NK-92 (cell line): ENCODE data around the gene PCNX1.
"Not testable (repeated sequence)": the region's sequence is repeated elsewhere in the genome, so short reads cannot be mapped to it uniquely, and the experiment has no call there.

Source experiments
- DNase-seq: peaks from one replicate; lab custom pipeline; 2025; ENCODE audit not compliant: unreplicated experiment; lab: John Stamatoyannopoulos, UW

Gene PCNX1

DNA sequence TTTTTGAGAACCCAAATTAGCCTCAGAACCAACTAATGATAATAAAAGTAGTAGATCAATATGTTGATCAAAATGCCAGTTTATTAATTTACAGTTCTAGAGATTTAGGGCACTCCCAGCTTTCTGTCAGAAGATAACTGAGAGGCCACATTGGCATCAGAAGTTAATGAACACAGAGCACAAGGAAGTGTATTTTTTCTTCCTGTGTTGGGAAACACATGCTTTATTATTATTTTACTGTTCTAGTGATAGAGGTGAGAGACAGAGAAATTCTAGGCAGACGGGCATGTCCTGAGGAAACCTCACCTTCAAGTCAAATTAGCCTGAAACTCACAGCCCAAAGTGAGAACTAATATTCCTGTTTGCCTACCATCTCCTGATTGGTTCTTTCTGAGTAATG lies 213.7 kb downstream of the PCNX1 start:
- DNase-seq = no peak

- no peak for DNase-seq
These were observed 214.5 kb downstream of the PCNX1 start for GRCh38 chr14:71121711-71122110.

- no peak for DNase-seq
These were observed 215.8 kb downstream of the PCNX1 start for GRCh38 chr14:71122866-71123565.

- no peak for DNase-seq
These were observed 216.4 kb downstream of the PCNX1 start for GRCh38 chr14:71123579-71124135.

DNA sequence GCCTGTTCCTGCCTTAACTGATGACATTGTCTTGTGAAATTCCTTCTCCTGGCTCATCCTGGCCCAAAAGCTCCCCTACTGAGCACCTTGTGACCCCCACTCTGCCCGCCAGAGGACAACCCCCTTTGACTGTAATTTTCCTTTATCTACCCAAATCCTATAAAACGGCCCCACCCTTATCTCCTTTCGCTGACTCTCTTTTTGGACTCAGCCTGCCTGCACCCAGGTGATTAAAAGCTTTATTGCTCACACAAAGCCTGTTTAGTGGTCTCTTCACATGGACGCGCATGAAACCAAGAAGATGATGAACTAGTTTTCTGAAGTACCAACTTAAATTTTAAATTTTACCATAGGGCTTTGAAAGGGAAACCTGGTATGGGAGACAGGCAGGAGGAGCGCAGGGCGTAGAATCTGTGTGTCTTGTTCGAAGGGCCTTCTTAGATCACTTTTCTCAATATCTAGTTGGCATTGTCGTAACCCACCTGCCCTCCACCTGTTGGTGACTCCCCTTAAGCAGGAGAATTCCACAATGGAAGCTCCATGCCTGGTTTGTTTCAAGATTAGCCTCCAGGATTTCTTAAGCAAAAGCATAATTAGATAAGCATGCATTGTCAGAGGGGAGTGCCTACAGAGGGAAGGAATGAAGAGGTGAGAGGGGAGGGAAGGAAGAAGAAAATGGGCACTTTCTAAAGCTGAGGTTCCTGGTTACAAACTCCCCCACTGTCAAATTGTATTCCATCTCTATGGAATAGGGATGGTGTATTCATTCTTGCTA lies 222.6 kb downstream of the PCNX1 start:
- not testable (repeated sequence) for DNase-seq

- DNase-seq = no peak
These were observed 223.4 kb downstream of the PCNX1 start for GRCh38 chr14:71130491-71131179.

- no peak for DNase-seq
These were observed 226.0 kb downstream of the PCNX1 start for GRCh38 chr14:71133296-71133695.

DNA sequence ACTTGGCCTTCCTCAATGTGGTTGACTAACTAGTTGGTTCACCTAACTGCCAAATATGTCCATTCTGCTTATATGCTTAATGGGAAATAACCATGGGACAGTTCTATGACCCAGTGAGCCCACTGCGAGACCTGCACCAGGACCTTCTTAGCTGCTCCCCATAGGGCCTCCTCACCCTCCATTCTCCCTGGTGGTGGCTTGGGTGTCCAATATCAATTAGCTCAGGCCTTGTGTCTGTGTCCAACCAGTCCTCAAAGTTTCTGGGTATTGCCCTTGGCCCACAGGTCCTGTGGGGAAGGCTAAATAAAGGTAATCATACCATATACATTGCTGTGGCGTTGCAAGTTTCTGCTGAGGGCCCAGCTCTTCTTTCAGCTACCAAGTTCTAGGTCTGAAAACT lies 228.2 kb downstream of the PCNX1 start:
- DNase-seq = no peak

- DNase-seq = no peak
These were observed 228.7 kb downstream of the PCNX1 start for GRCh38 chr14:71135911-71136310.

GRCh38 chr14:71136386-71137060 lies 229.3 kb downstream of the PCNX1 start:
- DNase-seq = no peak

DNA sequence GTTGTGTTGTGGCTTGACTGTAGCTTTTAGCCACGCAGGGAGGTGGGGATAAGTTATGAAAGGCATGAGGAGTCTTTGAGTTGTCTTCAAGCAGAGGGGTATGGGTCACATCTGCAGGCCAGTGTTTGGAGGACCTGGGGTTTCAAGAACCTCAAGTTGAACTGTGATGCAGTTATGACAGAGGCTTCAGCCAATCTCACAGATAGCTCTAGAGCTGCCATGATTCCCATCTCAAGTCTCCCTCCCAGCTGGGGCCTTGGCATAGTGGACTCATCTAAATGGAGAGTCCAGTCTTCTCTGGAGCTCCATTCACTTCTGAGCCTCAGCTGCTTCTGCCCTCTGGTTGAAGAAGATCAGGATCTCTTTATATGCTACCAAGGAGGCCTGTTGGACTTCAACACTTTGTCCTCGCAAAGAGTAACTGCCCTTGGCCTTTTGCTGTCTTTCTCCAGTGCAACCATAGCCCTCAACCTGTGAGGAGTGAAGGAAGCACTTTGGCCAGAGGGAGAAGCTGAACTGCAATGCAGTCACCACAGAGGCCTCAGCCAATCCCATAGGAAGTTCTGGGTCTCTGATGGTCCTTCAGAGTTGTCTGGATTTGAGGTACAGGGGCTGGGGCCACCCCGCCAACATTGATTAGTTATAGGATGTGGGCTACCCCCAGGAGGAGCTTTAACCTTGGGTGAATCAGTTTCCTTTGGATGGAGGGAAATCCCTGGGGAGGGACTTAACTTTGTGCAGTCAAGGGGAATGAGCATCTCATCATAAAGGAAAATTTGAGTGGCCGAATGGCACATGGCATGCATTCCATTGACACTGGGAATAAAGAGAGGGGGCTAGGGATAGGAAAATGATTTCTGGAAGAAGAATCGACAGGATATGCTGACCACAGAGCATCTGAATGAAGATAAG lies 230.5 kb downstream of the PCNX1 start:
- DNase-seq = no peak

DNA sequence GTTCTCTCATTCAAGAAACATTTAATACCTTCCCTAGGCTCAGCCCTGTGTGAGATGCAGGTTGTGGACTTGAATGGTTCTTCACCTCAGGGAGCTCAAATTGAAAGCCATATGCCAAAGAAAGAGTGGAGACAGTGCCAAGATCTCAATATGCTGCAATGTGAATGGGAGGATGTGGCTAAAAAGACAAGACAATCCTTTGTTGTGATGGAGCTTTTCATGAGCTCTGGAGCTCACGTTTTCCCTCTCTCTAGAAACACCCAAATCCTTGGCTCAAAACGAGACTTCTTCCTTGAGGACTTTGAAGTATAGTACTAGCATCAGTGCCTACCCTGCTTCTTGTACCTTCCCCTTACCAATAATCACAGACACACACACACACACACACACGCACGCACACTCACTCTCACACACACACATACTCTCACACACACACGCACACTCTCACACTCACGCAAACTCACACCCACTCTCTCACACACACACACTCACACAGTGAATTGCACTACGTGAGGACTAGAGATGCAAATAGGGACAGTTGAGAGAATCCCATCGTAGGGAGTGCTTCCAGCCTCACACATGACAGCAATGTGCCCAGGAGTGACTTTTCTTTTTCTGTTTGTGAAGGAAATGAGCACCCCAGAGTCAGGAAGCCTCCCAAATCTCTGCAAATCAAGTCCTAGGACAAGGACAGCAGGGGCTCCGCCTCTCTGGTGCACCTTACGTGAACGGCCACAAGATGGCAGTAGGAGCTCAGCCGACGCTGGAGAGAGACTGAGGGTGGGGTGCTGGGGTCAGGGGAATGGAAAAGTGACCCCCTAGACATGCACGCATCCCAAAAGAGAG lies 231.4 kb downstream of the PCNX1 start:
- no peak for DNase-seq

DNA sequence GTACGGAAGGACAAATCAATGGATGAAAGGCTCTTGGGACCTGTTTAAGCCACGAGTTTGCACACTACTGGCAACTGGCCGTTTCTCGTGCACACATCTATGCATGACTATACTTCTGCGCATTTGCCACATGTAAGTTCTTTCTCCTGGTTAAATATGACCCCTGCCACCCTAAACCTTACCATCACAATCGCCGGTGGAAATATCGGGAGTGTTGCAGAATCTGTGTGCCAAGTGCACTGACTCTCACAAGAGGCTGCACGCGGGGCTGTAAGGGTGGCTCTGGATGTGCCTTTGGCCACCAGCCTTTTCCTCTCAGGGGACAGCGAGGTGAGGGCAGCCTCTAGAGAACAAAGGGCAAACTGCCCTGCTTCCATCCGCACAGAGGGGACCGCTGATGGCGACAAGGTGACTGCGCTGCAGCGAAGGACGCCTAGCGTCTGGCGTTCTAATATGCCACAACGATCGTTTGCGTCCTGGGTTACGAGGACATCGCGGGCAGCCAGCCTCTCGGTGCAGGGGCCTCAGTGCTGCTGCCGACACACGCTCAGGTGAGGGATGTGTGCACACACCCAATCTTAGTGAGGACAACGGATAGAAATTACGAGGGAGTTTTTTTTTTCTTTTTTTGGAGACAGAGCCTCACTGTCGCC lies 232.2 kb downstream of the PCNX1 start:
- DNase-seq = no peak

DNA sequence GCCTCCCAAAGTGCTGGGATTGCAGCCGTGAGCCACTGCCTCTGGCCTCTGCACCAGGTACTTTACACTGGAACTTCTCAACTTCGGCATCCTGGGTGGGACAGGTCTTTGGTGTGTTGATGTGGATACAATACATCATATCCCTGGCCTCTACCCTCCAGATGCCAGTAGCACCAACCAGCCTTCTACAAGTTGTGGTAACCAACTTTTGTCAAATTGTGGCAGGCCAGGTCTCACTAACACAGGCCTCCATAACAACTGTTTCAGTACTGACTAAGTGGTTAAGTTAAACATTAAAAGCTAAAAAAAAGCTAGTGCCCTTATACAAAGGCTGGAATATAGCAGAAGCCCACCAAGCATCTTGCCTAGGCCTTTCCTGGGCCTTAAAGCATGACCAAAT lies 232.9 kb downstream of the PCNX1 start:
- DNase-seq = no peak

- DNase-seq = no peak
These were observed 234.6 kb downstream of the PCNX1 start for GRCh38 chr14:71141701-71142374.

DNA sequence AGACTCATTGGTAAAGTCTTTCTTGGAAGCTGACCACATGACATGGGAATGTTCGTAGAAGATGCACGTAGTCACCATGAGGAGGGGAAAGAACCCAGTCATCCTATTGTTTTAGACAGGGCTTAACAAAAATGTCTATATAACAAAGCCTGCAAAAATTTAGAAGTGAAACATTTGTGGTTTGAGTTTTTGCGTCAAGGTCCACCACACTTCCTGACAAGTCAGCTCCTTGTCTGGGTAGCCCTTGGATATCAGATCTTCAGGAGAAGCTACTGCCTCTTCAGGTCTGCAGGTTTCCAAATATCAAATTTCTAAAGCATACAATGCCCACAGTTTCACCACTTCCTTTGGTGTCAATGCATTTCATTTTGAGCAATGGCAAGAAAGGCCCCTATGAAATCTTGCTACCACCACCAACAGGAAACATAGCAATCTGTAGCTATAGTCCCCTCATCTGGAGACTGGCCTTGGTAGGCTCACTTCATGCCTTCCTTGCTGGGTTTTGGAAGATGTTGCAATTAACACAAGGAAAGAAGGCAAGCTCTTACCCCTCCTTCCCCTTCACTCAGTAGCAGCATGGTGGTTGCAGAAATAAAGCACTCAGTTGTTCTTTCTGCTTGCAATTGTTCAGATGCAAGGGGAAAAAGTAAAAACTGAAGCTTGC lies 235.2 kb downstream of the PCNX1 start:
- DNase-seq = no peak
